ENCODE results near the gene LYZL6. TPM values are rescaled to one million over a fixed set of nuclear protein-coding genes. Genes with fewer than 3 reads are reported as not detected.

The LYZL6 gene
- total RNA-seq, 1 experiment from 2014 or later = not detected

GRCh38 chr17:35969558-35970380 lies 26.3 kb upstream of the LYZL6 start:
- Histone ChIP-seq H3K36me3 (ENCODE audit: control insufficient read depth in 1 of 2, insufficient read depth in 2 of 2, low read length in 2 of 2) (no peaks in the 10 kb centered on the region), H3K4me2 (ENCODE audit: low read length) (no peak overlapping the region), H3K9me3 (ENCODE audit: control insufficient read depth in 1 of 2, insufficient read depth in 1 of 2, low read depth in 1 of 2, low read length in 2 of 2) (no peaks in the 10 kb centered on the region), H3K27ac (ENCODE audit: low read depth, low read length) (no peak overlapping the region), H3K9ac (ENCODE audit: low read length) (no peak overlapping the region), H3K4me3 (replicated peaks in 1 of 2; ENCODE audit: low read depth in 1 of 2, low read length in 2 of 2) (no peak overlapping the region), H3K9me2 (ENCODE audit: insufficient read depth) (no peaks in the 10 kb centered on the region), H3K27me3 (ENCODE audit: insufficient read depth, low read length) (no peaks in the 10 kb centered on the region), H4K20me1 (ENCODE audit: insufficient read depth) (no peaks in the 10 kb centered on the region), H3K79me2 (ENCODE audit: insufficient read depth, low read length) (no peaks in the 10 kb centered on the region), H3K4me1 (ENCODE audit: control insufficient read depth in 1 of 2, insufficient read depth in 2 of 2, low read length in 2 of 2) (no peaks in the 10 kb centered on the region), H2AFZ (ENCODE audit: low read depth, low read length, poor library complexity, severe bottlenecking) (peak overlapping the region; percentile 11)
- ChIA-PET POLR2A (interaction anchor here (0.6 to 1.3 kb wide), 4 partner anchors 161 to 179 kb away, joined by 3 to 4 read pairs (median 4); partner anchors contain the start of gene TAF15), CTCF (interaction anchor here (0.6 to 5.3 kb wide), 17 partner anchors 8 to 529 kb away, joined by 3 to 137 read pairs (median 5); partner anchors contain the start of gene CCL16), RAD21 (ENCODE audit: low non-redundant PET in 1 of 2, low total read pairs in 2 of 2, uncharacterized antibody in 2 of 2, unreplicated experiment in 2 of 2) (interaction anchor here (0.7 to 1.8 kb wide), 8 partner anchors 103 to 513 kb away, joined by 3 to 22 read pairs (median 4); no protein-coding TSS in a partner anchor)
- TF ChIP-seq ELF1 (IDR thresholded peaks at IDR 0.05; ENCODE audit: borderline replicate concordance, low read depth) (no peak), ZNF274 (IDR thresholded peaks at IDR 0.05; ENCODE audit: low read depth, low read length) (no peak), RAD21 (IDR thresholded peaks at IDR 0.05; ENCODE audit: low read depth) (peak; percentile 90), CTCF (IDR thresholded peaks at IDR 0.05 in 2 of 3, conservative IDR thresholded peaks at IDR 0.05 in 1 of 3; ENCODE audit: borderline replicate concordance in 1 of 3, insufficient read depth in 1 of 3, low read depth in 2 of 3, low read length in 2 of 3) (peak; percentile 66 to 87 (median 74); a peak in 5 of 6 replicates)
- no TSS peak for BruUV-seq (replicated peaks)
- DNase-seq (ENCODE audit: low read depth, low spot score) (peak; percentile 76), ATAC-seq (peak; percentile 96)
- intact Hi-C loops (cut with micrococcal nuclease) = loop anchor here (1.0 to 5.0 kb wide), 3 partner anchors 168 to 513 kb away; no protein-coding TSS in a partner anchor
